Liver (tissue), 9 donors: ENCODE measurements around the gene THAP9. TPM values are rescaled to one million over a fixed set of nuclear protein-coding genes. Genes with fewer than 3 reads are reported as not detected.

Source experiments
- DNase-seq: peaks from one replicate; pipeline ENCODE4 v3.0.0-alpha.2; 2017; ENCODE audit warnings: low spot score
- H3K27ac ChIP-seq, 2 donors: one replicate each; pipeline ENCODE4 v1.7.0; 2013; ENCODE audit warnings: inconsistent platforms in 2 of 2, low read length in 2 of 2, control low read depth in 1 of 2, low read depth in 1 of 2, mild to moderate bottlenecking in 1 of 2
- H3K27me3 ChIP-seq, 4 donors: one replicate each; pipeline versions ENCODE4 v1.6.1 to v1.7.0; 2013; ENCODE audit warnings: low read length in 3 of 4, inconsistent platforms in 1 of 4, mild to moderate bottlenecking in 1 of 4, moderate library complexity in 1 of 4; ENCODE audit not compliant: control insufficient read depth in 4 of 4, insufficient read depth in 4 of 4
- H3K36me3 ChIP-seq, 4 donors: one replicate each; pipeline versions ENCODE4 v1.6.1 to v1.7.0; 2013; ENCODE audit warnings: low read length in 3 of 4, mild to moderate bottlenecking in 3 of 4, low read depth in 1 of 4, moderate library complexity in 1 of 4; ENCODE audit not compliant: control insufficient read depth in 4 of 4, insufficient read depth in 3 of 4
- H3K4me1 ChIP-seq, 4 donors: one replicate each; pipeline versions ENCODE4 v1.6.1 to v1.7.0; 2013; ENCODE audit warnings: low read length in 3 of 4, mild to moderate bottlenecking in 3 of 4, moderate library complexity in 1 of 4; ENCODE audit not compliant: control insufficient read depth in 4 of 4, insufficient read depth in 4 of 4
- H3K4me3 ChIP-seq, 3 donors: one replicate each; pipeline versions ENCODE4 v1.6.1 to v1.7.0; 2013; ENCODE audit warnings: low read length in 3 of 3, control low read depth in 1 of 3, low read depth in 1 of 3, mild to moderate bottlenecking in 1 of 3
- H3K9ac ChIP-seq, 2 donors: one replicate each; pipeline ENCODE4 v1.7.0; 2013; ENCODE audit warnings: low read length in 2 of 2, mild to moderate bottlenecking in 2 of 2, moderate library complexity in 2 of 2, control low read depth in 1 of 2, low read depth in 1 of 2
- H3K9me3 ChIP-seq, 4 donors: one replicate each; pipeline versions ENCODE4 v1.6.1 to v1.7.0; 2013; ENCODE audit warnings: low read length in 3 of 4; ENCODE audit not compliant: control insufficient read depth in 4 of 4
- ATF3 ChIP-seq: IDR thresholded peaks from 2 replicates; pipeline ENCODE4 v1.6.1; 2016; ENCODE audit warnings: antibody characterized with exemption
- EGR1 ChIP-seq, 2 donors: IDR thresholded peaks; 2 replicates each; pipeline ENCODE4 v1.6.1; 2016 to 2018; ENCODE audit warnings: antibody characterized with exemption in 2 of 2, low read depth in 2 of 2
- FOXA2 ChIP-seq: IDR thresholded peaks from 2 replicates; pipeline ENCODE4 v1.6.1; 2016; ENCODE audit warnings: antibody characterized with exemption
- HNF4A ChIP-seq, 2 donors: conservative IDR thresholded peaks; 2 replicates each; pipeline ENCODE4 v1.6.1; 2016; ENCODE audit warnings: antibody characterized with exemption in 2 of 2, mild to moderate bottlenecking in 2 of 2
- JUND ChIP-seq, 2 donors: IDR thresholded peaks; 2 replicates each; pipeline ENCODE4 v1.6.1; 2016; ENCODE audit warnings: antibody characterized with exemption in 2 of 2
- MAX ChIP-seq: IDR thresholded peaks from 2 replicates; pipeline ENCODE4 v1.6.1; 2016; ENCODE audit warnings: antibody characterized with exemption
- NR2F2 ChIP-seq: IDR thresholded peaks from 2 replicates; pipeline ENCODE4 v1.6.1; 2016; ENCODE audit warnings: antibody characterized with exemption
- RAD21 ChIP-seq, 2 donors: IDR thresholded peaks; 2 replicates each; pipeline ENCODE4 v1.6.1; 2016; ENCODE audit warnings: antibody characterized with exemption in 2 of 2, mild to moderate bottlenecking in 2 of 2
- REST ChIP-seq: IDR thresholded peaks from 2 replicates; pipeline ENCODE4 v1.6.1; 2016; ENCODE audit warnings: antibody characterized with exemption, mild to moderate bottlenecking
- SP1 ChIP-seq: IDR thresholded peaks from 2 replicates; pipeline ENCODE4 v1.6.1; 2018; ENCODE audit warnings: antibody characterized with exemption, mild to moderate bottlenecking
- TAF1 ChIP-seq: conservative IDR thresholded peaks from 2 replicates; pipeline ENCODE4 v1.6.1; 2016; ENCODE audit warnings: antibody characterized with exemption, mild to moderate bottlenecking
- YY1 ChIP-seq: IDR thresholded peaks from 2 replicates; pipeline ENCODE4 v1.6.1; 2016; ENCODE audit warnings: antibody characterized with exemption, mild to moderate bottlenecking
- ZBTB33 ChIP-seq: IDR thresholded peaks from 2 replicates; pipeline ENCODE4 v1.6.1; 2016; ENCODE audit warnings: antibody characterized with exemption
- WGBS: extraction: QIAGEN DNeasy Blood & Tissue Kit; methylation state at CpG from one replicate; pipeline ENCODE4 v1.1.7; 2013; 5-methylcytosine and 5-hydroxymethylcytosine counted together
- polyA plus RNA-seq, 2 donors: library from polyadenylated mRNA; stranded (reverse) in 1 of 2; unstranded in 1 of 2; fragments of 200-250 nt in 1 of 2; fragments of >200 nt in 1 of 2; fragmentation: Nextera tagmentation in 1 of 2; extraction: Ambion mirVana in 1 of 2; gene quantifications; one replicate each; pipeline versions ENCODE4 v1.2.1 to v1.2.3, GENCODE V29; 2013 to 2015
- total RNA-seq, 2 donors: library from RNA; depleted of rRNA; stranded (reverse); fragments of >200 nt; gene quantifications; one replicate each; pipeline ENCODE4 v1.2.3, GENCODE V29; 2014
- donor health status: healthy.
- donor health status: healthy.
- donor health status: healthy.
- donor health status: healthy.
- donor health status: healthy.

THAP9 gene
- total and polyA plus RNA-seq, 4 donors: 1.1 to 5.9 (median 3.4) TPM

- WGBS: under 1% methylated on average over 14 of the region's 14 CpGs
- TF ChIP-seq JUND (IDR thresholded peaks at IDR 0.05) (peak in 1 of 2 donors; percentile 20), RAD21 (IDR thresholded peaks at IDR 0.05) (no peak), NR2F2 (no peak), MAX (no peak)
- Histone ChIP-seq H3K4me1 (peaks cover 3 to 29% (median 9%) of the 10 kb centered on the region in 4 donors), H3K9ac (peak overlapping the region; percentile 95 to 99), H3K4me3 (peak overlapping the region; percentile 68 to 99 (median 81)), H3K27ac (peak overlapping the region; percentile 97 to 100), H3K27me3 (no peaks in the 10 kb centered on the region), H3K36me3 (peaks cover 0 to 2% (median under 1%) of the 10 kb centered on the region in 4 donors), H3K9me3 (no peaks in the 10 kb centered on the region)
- DNase-seq: no peak
These were observed 497 bp upstream of the THAP9 start for GRCh38 chr4:82900066-82900410.

- Histone ChIP-seq H3K27ac (peak overlapping the region; percentile 97 to 100), H3K27me3 (no peaks in the 10 kb centered on the region), H3K9ac (peak overlapping the region; percentile 82 to 97), H3K4me1 (peaks cover 3 to 29% (median 9%) of the 10 kb centered on the region in 4 donors), H3K9me3 (no peaks in the 10 kb centered on the region), H3K4me3 (peak overlapping the region; percentile 68 to 99 (median 78)), H3K36me3 (peaks cover 0 to 8% (median 2%) of the 10 kb centered on the region in 4 donors)
- no peak for DNase-seq
- WGBS: under 1% methylated on average over 8 of the region's 8 CpGs
- TF ChIP-seq JUND (IDR thresholded peaks at IDR 0.05): no peak
- no peak for TF ChIP-seq ATF3
- peak; percentile 37 for TF ChIP-seq YY1
- no peak for TF ChIP-seq NR2F2
- peak in 1 of 2 donors; percentile 6 for TF ChIP-seq RAD21 (IDR thresholded peaks at IDR 0.05)
- no peak for TF ChIP-seq REST
- TF ChIP-seq HNF4A (conservative IDR thresholded peaks at IDR 0.05): no peak
- TF ChIP-seq SP1: no peak
- peak; percentile 42 for TF ChIP-seq TAF1
- TF ChIP-seq ZBTB33: no peak
These were observed 716 bp downstream of the THAP9 start for GRCh38 chr4:82901183-82901718.

- Histone ChIP-seq H3K27ac (no peak overlapping the region), H3K9me3 (no peaks in the 10 kb centered on the region), H3K4me3 (no peak overlapping the region), H3K36me3 (peaks cover 0 to 15% (median 3%) of the 10 kb centered on the region in 4 donors), H3K9ac (no peak overlapping the region), H3K27me3 (no peaks in the 10 kb centered on the region), H3K4me1 (peaks cover 0 to 22% (median 8%) of the 10 kb centered on the region in 4 donors)
- no peak for DNase-seq
- 91% methylated on average over 5 of the region's 5 CpGs for WGBS
- TF ChIP-seq EGR1 (IDR thresholded peaks at IDR 0.05; ENCODE audit: low read depth in 2 of 2) (no peak), ZBTB33 (no peak), FOXA2 (no peak)
These were observed 3.2 kb downstream of the THAP9 start for GRCh38 chr4:82903737-82904136.
